BJ (cell line): ENCODE results near the gene ITPK1. TPM values are rescaled to one million over a fixed set of nuclear protein-coding genes. Genes with fewer than 3 reads are reported as not detected.

ENCODE experiments used
- CTCF ChIA-PET: fragments of 350-600 bp; formaldehyde crosslinking; extraction: SDS; loops from one replicate; lab custom pipeline; 2021; ENCODE audit warnings: antibody characterized with exemption, inconsistent platforms; lab: Yijun Ruan, JAX
- POLR2A ChIA-PET: fragments of 300-600 bp; sonication (Branson Sonifier 250); formaldehyde crosslinking; extraction: SDS; loops from one replicate; lab custom pipeline; 2021; ENCODE audit warnings: antibody characterized with exemption; lab: Charles Lee
- DNase-seq: peaks from one replicate; pipeline ENCODE4 v3.0.0-alpha.2; 2011; ENCODE audit warnings: low read depth
- H3K27me3 ChIP-seq: 2 replicates; pipeline ENCODE4 v1.6.0; 2011; ENCODE audit warnings: low read length; ENCODE audit not compliant: control insufficient read depth, insufficient read depth
- H3K36me3 ChIP-seq: 2 replicates; pipeline ENCODE4 v1.5.1; 2011; ENCODE audit warnings: low read length; ENCODE audit not compliant: control insufficient read depth, insufficient read depth
- H3K4me3 ChIP-seq: 2 replicates; pipeline ENCODE4 v1.5.1; 2011; ENCODE audit warnings: low read depth, mild to moderate bottlenecking, control low read depth, low read length
- CTCF ChIP-seq: IDR thresholded peaks from 2 replicates; pipeline ENCODE4 v1.5.1; 2011; ENCODE audit warnings: low read depth, mild to moderate bottlenecking, control low read depth, inconsistent platforms, low read length, moderate library complexity; ENCODE audit not compliant: insufficient read depth
- polyA plus RNA-seq: library from polyadenylated mRNA; depleted of rRNA; stranded (reverse); fragments of >200 nt; gene quantifications from 2 replicates; pipeline ENCODE4 v1.2.3, GENCODE V29; 2011

The ITPK1 gene
- polyA plus RNA-seq, 1 experiment, result 49.0 TPM

GRCh38 chr14:93079865-93080403, 35.8 kb downstream of the ITPK1 start:
- Histone ChIP-seq H3K36me3 (no peaks in the 10 kb centered on the region; the same call in 1 of the 2 replicates), H3K4me3 (no peak overlapping the region), H3K27me3 (no peaks in the 10 kb centered on the region)
- POLR2A ChIA-PET, result no interaction called here
- TF ChIP-seq CTCF, result no peak
- CTCF ChIA-PET, result interaction anchor here (1.0 to 2.5 kb wide), 3 partner anchors 20 to 60 kb away, joined by 3 to 11 read pairs (median 3); no protein-coding TSS in a partner anchor
- no peak for DNase-seq

- no peak for DNase-seq
- H3K4me3 ChIP-seq, result no peak overlapping the region
- peak; percentile 28; the same call in 1 of the 2 replicates for TF ChIP-seq CTCF
- POLR2A ChIA-PET, result no interaction called here
- H3K36me3 ChIP-seq, result no peaks in the 10 kb centered on the region; the same call in 1 of the 2 replicates
- H3K27me3 ChIP-seq, result no peaks in the 10 kb centered on the region
- CTCF ChIA-PET, result interaction anchor here (0.6 to 2.5 kb wide), 3 partner anchors 34 to 65 kb away, joined by 3 to 11 read pairs (median 3); no protein-coding TSS in a partner anchor
Observed at GRCh38 chr14:93079321-93079720, 36.4 kb downstream of the ITPK1 start.

GRCh38 chr14:93078870-93079269, 36.9 kb downstream of the ITPK1 start:
- Histone ChIP-seq H3K27me3 (no peaks in the 10 kb centered on the region), H3K4me3 (no peak overlapping the region), H3K36me3 (no peaks in the 10 kb centered on the region; the same call in 1 of the 2 replicates)
- POLR2A ChIA-PET, result interaction anchor here (0.5 to 0.6 kb wide), 2 partner anchors 12 to 53 kb away, joined by 3 read pairs; no protein-coding TSS in a partner anchor
- CTCF ChIA-PET, result interaction anchor here (0.6 to 2.5 kb wide), 3 partner anchors 35 to 64 kb away, joined by 3 to 11 read pairs (median 3); no protein-coding TSS in a partner anchor
- DNase-seq, result peak; percentile 92
- no peak for TF ChIP-seq CTCF

GRCh38 chr14:93076755-93077154, 39.0 kb downstream of the ITPK1 start:
- Histone ChIP-seq H3K4me3 (no peak overlapping the region), H3K36me3 (no peaks in the 10 kb centered on the region; the same call in 1 of the 2 replicates), H3K27me3 (no peaks in the 10 kb centered on the region)
- no peak for DNase-seq
- CTCF ChIA-PET, result interaction anchor here (1.3 kb wide), 1 partner anchor 36 kb away, joined by 3 read pairs; no protein-coding TSS in a partner anchor
- POLR2A ChIA-PET, result no interaction called here
- TF ChIP-seq CTCF, result no peak

GRCh38 chr14:93075891-93076290, 39.8 kb downstream of the ITPK1 start:
- CTCF ChIA-PET, result interaction anchor here (1.3 kb wide), 1 partner anchor 37 kb away, joined by 3 read pairs; no protein-coding TSS in a partner anchor
- Histone ChIP-seq H3K4me3 (no peak overlapping the region), H3K27me3 (no peaks in the 10 kb centered on the region), H3K36me3 (no peaks in the 10 kb centered on the region; the same call in 1 of the 2 replicates)
- POLR2A ChIA-PET, result no interaction called here
- no peak for TF ChIP-seq CTCF
- DNase-seq, result no peak
